Activated CD8-positive, alpha-beta memory T cell treated with anti-CD3 and anti-CD28 coated beads for 24 hours (primary cell): ENCODE data around the gene CLCF1.
A peak's percentile ranks its signal among the peaks of the same experiment; 100 is the strongest.
"Not testable (repeated sequence)": the region's sequence is repeated elsewhere in the genome, so short reads cannot be mapped to it uniquely, and the experiment has no call there.

Source experiments
- DNase-seq: peaks from one replicate; pipeline ENCODE4 v3.0.0-alpha.2; 2020

Gene CLCF1

GRCh38 chr11:67408437-67409200, 35.2 kb upstream of the CLCF1 start:
- DNase-seq = peak; percentile 74

GRCh38 chr11:67407688-67408163, 34.3 kb upstream of the CLCF1 start:
- DNase-seq = no peak

GRCh38 chr11:67406969-67407687, 33.7 kb upstream of the CLCF1 start:
- DNase-seq = peak; percentile 80

GRCh38 chr11:67406420-67406968, 33.1 kb upstream of the CLCF1 start:
- DNase-seq = peak; percentile 76

- peak; percentile 69 for DNase-seq
Measured at GRCh38 chr11:67405688-67406339, 32.4 kb upstream of the CLCF1 start.

GRCh38 chr11:67405196-67405567, 31.8 kb upstream of the CLCF1 start:
- peak; percentile 76 for DNase-seq

- peak; percentile 80 for DNase-seq
Measured at GRCh38 chr11:67404515-67405195, 31.3 kb upstream of the CLCF1 start.

GRCh38 chr11:67403085-67403484, 29.7 kb upstream of the CLCF1 start:
- DNase-seq = not testable (repeated sequence)

- not testable (repeated sequence) for DNase-seq
Measured at GRCh38 chr11:67402192-67402839, 28.9 kb upstream of the CLCF1 start.

GRCh38 chr11:67401495-67402191, 28.2 kb upstream of the CLCF1 start, which contains the start of gene PPP1CA:
Gene PPP1CA, minus strand, starts transcription at chr11:67401858. Its CDS starts 76 bp downstream, at chr11:67401782.
- DNase-seq = peak; percentile 98

- no peak for DNase-seq
Measured at GRCh38 chr11:67400942-67401494, 27.6 kb upstream of the CLCF1 start.

- no peak for DNase-seq
Measured at GRCh38 chr11:67400251-67400941, 27.0 kb upstream of the CLCF1 start.

- DNase-seq = no peak
Measured at GRCh38 chr11:67398661-67399563, 25.5 kb upstream of the CLCF1 start.

- no peak for DNase-seq
Measured at GRCh38 chr11:67397986-67398660, 24.7 kb upstream of the CLCF1 start.

- DNase-seq = no peak
Measured at GRCh38 chr11:67397536-67397935, 24.1 kb upstream of the CLCF1 start.

- DNase-seq = no peak
Measured at GRCh38 chr11:67396587-67397389, 23.4 kb upstream of the CLCF1 start.

GRCh38 chr11:67396259-67396581, 22.8 kb upstream of the CLCF1 start:
- no peak for DNase-seq
